NOMO-1 (cell line): ENCODE results near the gene PFN3.
"Not testable (repeated sequence)": the region's sequence is repeated elsewhere in the genome, so short reads cannot be mapped to it uniquely, and the experiment has no call there.

Experiments
- DNase-seq, 2 experiments: peaks; one replicate each; lab custom pipeline; 2025; ENCODE audit not compliant: unreplicated experiment in 2 of 2; lab: John Stamatoyannopoulos, UW

PFN3 gene

GRCh38 chr5:177375516-177375915 lies 24.9 kb downstream of the PFN3 start:
- not testable (repeated sequence) for DNase-seq

- DNase-seq = no peak
Observed at GRCh38 chr5:177374211-177374610, 26.2 kb downstream of the PFN3 start.

- no peak for DNase-seq
Observed at GRCh38 chr5:177373806-177374205, 26.7 kb downstream of the PFN3 start.

- no peak for DNase-seq
Observed at GRCh38 chr5:177372910-177373309, 27.6 kb downstream of the PFN3 start.

GRCh38 chr5:177372034-177372896 lies 28.2 kb downstream of the PFN3 start:
- no peak for DNase-seq

GRCh38 chr5:177371120-177372033 lies 29.1 kb downstream of the PFN3 start:
- DNase-seq = no peak

GRCh38 chr5:177370488-177371119 lies 29.9 kb downstream of the PFN3 start:
- no peak for DNase-seq

GRCh38 chr5:177369645-177370440 lies 30.6 kb downstream of the PFN3 start:
- DNase-seq = no peak

- DNase-seq = no peak
Observed at GRCh38 chr5:177368869-177369644, 31.4 kb downstream of the PFN3 start.

GRCh38 chr5:177367981-177368868 lies 32.2 kb downstream of the PFN3 start:
- DNase-seq = no peak

- no peak for DNase-seq
Observed at GRCh38 chr5:177367323-177367848, 33.1 kb downstream of the PFN3 start.

- no peak for DNase-seq
Observed at GRCh38 chr5:177366528-177367322, 33.7 kb downstream of the PFN3 start.

- DNase-seq = no peak
Observed at GRCh38 chr5:177365845-177366527, 34.5 kb downstream of the PFN3 start.

- no peak for DNase-seq
Observed at GRCh38 chr5:177364159-177364962, 36.1 kb downstream of the PFN3 start.

- DNase-seq = no peak
Observed at GRCh38 chr5:177363565-177363964, 36.9 kb downstream of the PFN3 start.
